Activated CD4-positive, alpha-beta memory T cell treated with anti-CD3 and anti-CD28 coated beads, Interleukin-2, amount 10 ng/mL, durations not matched to agents 7 days and 5 days (primary cell): ENCODE results near the gene LRP6. TPM values are rescaled to one million over a fixed set of nuclear protein-coding genes. Genes with fewer than 3 reads are reported as not detected.

ENCODE experiments used
- CTCF ChIA-PET: fragments of 350-600 bp; sonication (Branson Sonifier 250); formaldehyde crosslinking; loops from one replicate; lab custom pipeline; 2021; ENCODE audit warnings: antibody characterized with exemption, inconsistent platforms; lab: Charles Lee
- POLR2A ChIA-PET: fragments of 350-600 bp; sonication (Branson Sonifier 250); formaldehyde crosslinking; loops from one replicate; lab custom pipeline; 2021; ENCODE audit warnings: antibody characterized with exemption; lab: Charles Lee
- DNase-seq: peaks from one replicate; pipeline ENCODE4 v3.0.0-alpha.2; 2020
- H3K27ac Mint-ChIP-seq: one replicate; pipeline ENCODE4 v1.8.0; 2021; ENCODE audit warnings: mild to moderate bottlenecking, mixed read lengths
- H3K27me3 Mint-ChIP-seq: one replicate; pipeline ENCODE4 v1.8.0; 2021; ENCODE audit warnings: mixed read lengths
- H3K36me3 Mint-ChIP-seq: one replicate; pipeline ENCODE4 v1.8.0; 2021; ENCODE audit warnings: low read depth, mixed read lengths
- H3K4me1 Mint-ChIP-seq: one replicate; pipeline ENCODE4 v1.8.0; 2021; ENCODE audit warnings: mixed read lengths
- H3K4me3 Mint-ChIP-seq: one replicate; pipeline ENCODE4 v1.8.0; 2021; ENCODE audit warnings: mild to moderate bottlenecking, mixed read lengths
- H3K9me3 Mint-ChIP-seq: one replicate; pipeline ENCODE4 v1.8.0; 2021; ENCODE audit warnings: mixed read lengths
- total RNA-seq, 2 experiments: library from RNA; stranded (reverse); gene quantifications; one replicate each; pipeline ENCODE4 v1.2.3, GENCODE V29; 2021

LRP6 gene
- total RNA-seq, 2 experiments from 2014 or later = 0.30 to 0.40 TPM

DNA sequence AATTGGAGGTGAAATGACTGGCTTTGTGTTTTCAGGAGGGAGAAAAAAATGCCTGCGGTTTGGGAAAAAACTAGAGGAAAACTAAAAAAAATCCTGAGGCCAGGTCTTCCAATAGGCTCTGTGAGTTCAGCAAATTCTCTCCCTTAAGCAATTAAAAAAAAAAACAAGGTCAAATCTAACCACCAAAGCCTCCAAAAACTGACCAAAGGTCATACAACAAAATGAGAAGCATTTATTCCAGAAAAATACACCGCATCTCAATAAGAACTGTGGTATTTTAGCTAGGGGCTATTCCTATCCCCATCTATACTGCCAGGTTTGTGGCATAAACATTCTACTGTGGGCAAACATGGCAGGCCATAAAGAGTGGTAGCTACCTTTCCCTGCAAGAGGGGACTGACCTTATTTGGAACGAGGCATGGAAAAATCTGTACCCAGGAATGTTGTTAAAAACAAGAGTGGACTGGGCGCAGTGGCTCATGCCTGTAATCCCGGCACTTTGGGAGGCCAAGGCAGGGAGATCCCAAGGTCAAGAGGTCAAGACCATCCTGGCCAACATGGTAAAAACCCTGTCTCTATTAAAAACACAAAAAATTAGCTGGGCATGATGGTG is 60.0 kb downstream of the LRP6 start:
- Mint-ChIP-seq H3K27me3 (peaks cover 49% of the 10 kb centered on the region), H3K27ac (no peak overlapping the region), H3K9me3 (no peaks in the 10 kb centered on the region), H3K4me3 (no peak overlapping the region), H3K4me1 (peaks cover 11% of the 10 kb centered on the region), H3K36me3 (no peaks in the 10 kb centered on the region)
- POLR2A ChIA-PET = no interaction called here
- DNase-seq = no peak
- CTCF ChIA-PET = no interaction called here

DNA sequence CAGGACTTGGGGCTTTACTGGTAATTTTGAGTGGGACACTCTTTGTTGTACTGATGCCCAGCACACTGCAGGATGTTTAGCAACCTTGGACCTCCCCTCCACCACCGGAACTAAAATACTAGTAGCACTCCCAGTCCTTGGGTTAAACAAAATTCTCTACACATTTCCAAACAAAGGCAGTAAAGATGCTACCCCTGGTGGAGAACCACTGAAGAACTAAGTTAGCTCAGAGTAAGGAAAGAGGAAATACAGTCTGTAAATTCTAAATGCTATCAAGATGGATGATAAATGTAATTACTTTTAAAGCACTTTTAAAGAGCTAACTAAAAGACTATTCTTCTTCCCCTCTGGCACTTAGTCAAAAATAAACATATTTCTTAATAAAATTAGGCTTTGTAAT is 64.1 kb downstream of the LRP6 start:
- peaks cover 41% of the 10 kb centered on the region for H3K27me3 Mint-ChIP-seq
- CTCF ChIA-PET = no interaction called here
- no peak overlapping the region for H3K4me3 Mint-ChIP-seq

GRCh38 chr12:12202105-12202504 is 64.7 kb downstream of the LRP6 start:
- CTCF ChIA-PET = no interaction called here
- POLR2A ChIA-PET = no interaction called here
- peaks cover 42% of the 10 kb centered on the region for H3K27me3 Mint-ChIP-seq
- DNase-seq = no peak
- H3K27ac Mint-ChIP-seq = no peak overlapping the region
- H3K36me3 Mint-ChIP-seq = no peaks in the 10 kb centered on the region
- H3K4me1 Mint-ChIP-seq = no peaks in the 10 kb centered on the region
- no peak overlapping the region for H3K4me3 Mint-ChIP-seq
- H3K9me3 Mint-ChIP-seq = peaks cover 14% of the 10 kb centered on the region

More for the DNA sequence above, 64.1 kb downstream of the LRP6 start:
- no peak overlapping the region for H3K27ac Mint-ChIP-seq
- no peaks in the 10 kb centered on the region for H3K4me1 Mint-ChIP-seq
- H3K36me3 Mint-ChIP-seq = no peaks in the 10 kb centered on the region
- H3K9me3 Mint-ChIP-seq = peaks cover 14% of the 10 kb centered on the region
- POLR2A ChIA-PET = no interaction called here
- DNase-seq = no peak

DNA sequence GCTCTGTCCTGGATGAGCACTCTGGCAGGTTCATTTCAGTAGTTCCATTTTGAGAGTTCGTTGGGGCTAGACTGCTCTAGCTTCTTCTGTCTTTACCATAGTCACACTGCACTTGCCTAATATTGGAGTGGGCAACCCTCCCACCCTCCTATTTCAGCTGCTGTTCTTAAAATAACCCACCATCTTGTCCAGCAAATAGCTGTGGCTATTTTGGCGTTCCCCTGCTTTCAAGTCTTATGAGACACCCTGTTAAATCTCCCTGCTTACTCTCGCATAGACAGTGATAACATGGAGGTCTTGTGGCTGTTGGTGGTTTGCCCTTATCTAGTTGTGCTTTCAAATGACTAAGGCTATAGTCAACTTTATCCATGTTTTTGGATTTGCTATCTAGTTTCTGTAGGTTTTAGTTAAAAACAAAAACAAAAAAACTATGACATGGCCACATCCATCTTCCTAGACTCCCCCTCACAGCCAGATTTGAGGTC is 65.5 kb downstream of the LRP6 start:
- ChIA-PET POLR2A (no interaction called here), CTCF (no interaction called here)
- Mint-ChIP-seq H3K9me3 (peaks cover 16% of the 10 kb centered on the region), H3K4me3 (no peak overlapping the region), H3K36me3 (no peaks in the 10 kb centered on the region), H3K27me3 (peaks cover 50% of the 10 kb centered on the region), H3K4me1 (no peaks in the 10 kb centered on the region), H3K27ac (no peak overlapping the region)
- DNase-seq = no peak

- Mint-ChIP-seq H3K27me3 (peaks cover 53% of the 10 kb centered on the region), H3K36me3 (no peaks in the 10 kb centered on the region), H3K4me3 (no peak overlapping the region), H3K9me3 (peaks cover 16% of the 10 kb centered on the region), H3K27ac (no peak overlapping the region), H3K4me1 (no peaks in the 10 kb centered on the region)
- ChIA-PET POLR2A (no interaction called here), CTCF (no interaction called here)
- DNase-seq = no peak
These were observed 66.5 kb downstream of the LRP6 start for GRCh38 chr12:12200363-12200762.

DNA sequence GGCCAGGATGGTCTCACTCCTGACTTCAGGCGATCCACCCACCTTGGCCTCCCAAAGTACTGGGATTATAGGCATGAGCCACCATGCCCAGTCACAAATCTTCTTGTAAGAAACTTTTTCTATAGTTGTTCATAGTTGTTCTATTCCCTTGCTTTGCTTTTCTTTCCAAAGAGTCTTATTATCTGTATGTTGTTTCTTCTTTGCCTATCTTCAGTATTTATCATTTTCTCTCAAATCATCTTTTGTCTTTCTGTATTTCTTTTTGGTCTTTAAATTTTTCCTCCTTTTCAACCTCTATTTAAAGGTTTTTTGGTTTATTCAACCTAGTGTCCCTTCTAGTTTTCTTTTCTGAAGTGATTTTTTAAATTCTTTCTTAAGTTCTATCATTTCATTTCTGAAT is 68.7 kb downstream of the LRP6 start:
- Mint-ChIP-seq H3K27me3 (peaks cover 70% of the 10 kb centered on the region), H3K9me3 (peaks cover 16% of the 10 kb centered on the region)
- CTCF ChIA-PET = no interaction called here

DNA sequence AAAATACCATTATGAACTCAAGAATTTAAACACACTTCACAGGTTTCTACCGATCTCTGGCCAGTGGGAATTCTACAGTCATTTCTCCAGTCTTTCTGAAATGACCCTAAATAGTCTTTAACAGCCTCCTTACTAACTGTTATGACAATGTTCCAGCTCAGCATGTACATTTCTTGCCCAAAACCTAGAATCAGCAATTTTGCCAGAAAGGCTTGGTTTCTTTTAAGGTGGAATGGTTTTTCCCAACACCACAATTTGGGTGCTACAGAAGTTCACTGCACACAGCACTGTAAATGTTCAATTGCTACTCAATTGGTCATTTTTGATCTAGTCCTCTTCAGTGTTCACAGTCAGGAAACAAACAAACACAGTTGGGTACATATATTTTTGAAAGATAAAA is 69.7 kb downstream of the LRP6 start:
- H3K27ac Mint-ChIP-seq = no peak overlapping the region
- no peak overlapping the region for H3K4me3 Mint-ChIP-seq
- no peaks in the 10 kb centered on the region for H3K36me3 Mint-ChIP-seq
- ChIA-PET POLR2A (no interaction called here), CTCF (no interaction called here)
- DNase-seq = no peak
- peaks cover 16% of the 10 kb centered on the region for H3K9me3 Mint-ChIP-seq
- peaks cover 73% of the 10 kb centered on the region for H3K27me3 Mint-ChIP-seq
- H3K4me1 Mint-ChIP-seq = no peaks in the 10 kb centered on the region

More for the DNA sequence above, 68.7 kb downstream of the LRP6 start:
- DNase-seq = no peak
- Mint-ChIP-seq H3K27ac (no peak overlapping the region), H3K36me3 (no peaks in the 10 kb centered on the region), H3K4me1 (no peaks in the 10 kb centered on the region), H3K4me3 (no peak overlapping the region)
- POLR2A ChIA-PET = no interaction called here

DNA sequence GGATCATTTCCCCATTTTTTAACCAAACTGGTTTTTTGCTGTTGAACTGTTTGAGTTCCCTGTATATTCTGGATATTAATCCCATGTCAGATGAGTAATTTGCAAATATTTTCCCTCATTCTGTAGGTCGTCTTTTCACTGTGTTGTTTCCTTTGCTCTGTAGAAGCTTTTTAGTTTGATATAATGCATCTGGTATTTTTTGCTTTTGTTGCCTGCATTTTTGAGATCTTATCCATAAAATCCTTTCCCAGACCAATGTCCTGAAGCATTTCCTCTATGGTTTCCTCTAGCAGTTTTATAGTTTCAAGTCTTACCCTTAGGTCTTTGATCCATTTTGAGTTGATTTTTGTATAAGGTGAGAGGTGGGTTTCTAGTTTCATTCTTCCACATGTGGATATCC is 71.3 kb downstream of the LRP6 start:
- Mint-ChIP-seq H3K36me3 (no peaks in the 10 kb centered on the region), H3K4me1 (no peaks in the 10 kb centered on the region), H3K27me3 (peaks cover 69% of the 10 kb centered on the region), H3K9me3 (peaks cover 16% of the 10 kb centered on the region), H3K27ac (no peak overlapping the region), H3K4me3 (no peak overlapping the region)
- no peak for DNase-seq
- POLR2A ChIA-PET = no interaction called here
- CTCF ChIA-PET = no interaction called here

DNA sequence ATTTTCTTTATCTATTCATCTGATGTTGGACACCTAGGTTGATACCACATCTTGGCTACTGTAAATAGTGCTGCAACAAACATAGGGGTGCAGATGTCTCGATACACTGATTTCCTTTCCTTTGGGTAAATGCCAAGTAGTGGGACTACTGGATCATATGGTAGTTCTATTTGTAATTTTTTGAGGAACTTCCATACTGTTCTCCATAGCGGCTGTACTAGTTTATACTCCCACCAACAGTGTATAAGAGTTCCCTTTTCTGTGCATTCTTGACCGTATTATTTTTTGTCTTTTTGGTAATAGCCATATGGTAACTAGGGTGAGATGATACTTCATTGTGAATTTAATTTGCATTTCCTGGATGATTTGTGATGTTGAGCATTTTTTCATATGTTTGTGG is 71.8 kb downstream of the LRP6 start:
- no peak overlapping the region for H3K27ac Mint-ChIP-seq
- ChIA-PET POLR2A (no interaction called here), CTCF (no interaction called here)
- no peaks in the 10 kb centered on the region for H3K36me3 Mint-ChIP-seq
- peaks cover 69% of the 10 kb centered on the region for H3K27me3 Mint-ChIP-seq
- DNase-seq = no peak
- H3K9me3 Mint-ChIP-seq = peaks cover 12% of the 10 kb centered on the region
- H3K4me1 Mint-ChIP-seq = no peaks in the 10 kb centered on the region
- H3K4me3 Mint-ChIP-seq = no peak overlapping the region

GRCh38 chr12:12194206-12194605 is 72.6 kb downstream of the LRP6 start:
- H3K36me3 Mint-ChIP-seq = no peaks in the 10 kb centered on the region
- DNase-seq = no peak
- no peaks in the 10 kb centered on the region for H3K4me1 Mint-ChIP-seq
- no peak overlapping the region for H3K27ac Mint-ChIP-seq
- H3K4me3 Mint-ChIP-seq = no peak overlapping the region
- peaks cover 9% of the 10 kb centered on the region for H3K9me3 Mint-ChIP-seq
- peaks cover 71% of the 10 kb centered on the region for H3K27me3 Mint-ChIP-seq
- ChIA-PET POLR2A (no interaction called here), CTCF (no interaction called here)

- no peaks in the 10 kb centered on the region for H3K4me1 Mint-ChIP-seq
- no peak overlapping the region for H3K27ac Mint-ChIP-seq
- CTCF ChIA-PET = no interaction called here
These were observed 75.8 kb downstream of the LRP6 start for GRCh38 chr12:12191008-12191407.

DNA sequence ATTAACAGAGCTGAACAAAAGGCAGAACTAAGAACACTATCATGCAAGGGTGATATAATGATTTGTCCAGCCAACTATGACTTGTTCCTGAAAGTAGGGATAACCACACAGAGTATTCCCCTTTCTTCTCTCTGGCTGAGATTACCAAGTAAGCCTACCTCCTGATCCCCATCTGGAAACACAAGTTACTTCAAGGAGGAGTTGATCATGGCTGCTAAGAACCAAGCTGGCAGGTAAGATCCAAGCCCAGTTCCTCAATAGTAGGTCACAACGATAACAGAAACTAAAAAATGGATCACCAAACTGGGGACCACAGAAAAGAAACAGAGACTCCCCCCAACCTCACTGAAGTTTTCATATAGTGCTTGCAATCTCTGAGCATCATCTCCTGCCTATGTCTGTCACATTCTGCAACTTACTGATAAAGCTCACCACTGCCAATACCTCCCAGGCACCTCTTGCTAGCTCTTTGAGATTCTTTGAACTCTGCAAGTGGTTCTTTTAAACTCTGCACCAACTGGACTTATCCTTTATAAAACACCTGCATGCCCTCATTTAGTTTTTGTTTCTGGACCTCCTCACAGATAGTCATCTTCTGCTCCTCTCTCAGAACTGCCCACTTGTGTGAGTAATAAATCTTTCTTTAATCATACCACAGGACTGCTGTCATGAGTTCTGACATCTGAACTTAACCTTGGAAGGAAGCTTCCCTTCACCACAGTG is 76.6 kb downstream of the LRP6 start:
- POLR2A ChIA-PET = no interaction called here
- no peaks in the 10 kb centered on the region for H3K36me3 Mint-ChIP-seq

More at GRCh38 chr12:12191008-12191407, 75.8 kb downstream of the LRP6 start:
- Mint-ChIP-seq H3K27me3 (peaks cover 64% of the 10 kb centered on the region), H3K9me3 (no peaks in the 10 kb centered on the region), H3K36me3 (no peaks in the 10 kb centered on the region), H3K4me3 (no peak overlapping the region)
- no peak for DNase-seq
- POLR2A ChIA-PET = no interaction called here

GRCh38 chr12:12185414-12185813 is 81.4 kb downstream of the LRP6 start:
- Mint-ChIP-seq H3K9me3 (no peaks in the 10 kb centered on the region), H3K27me3 (peaks cover 55% of the 10 kb centered on the region), H3K4me1 (no peaks in the 10 kb centered on the region), H3K36me3 (no peaks in the 10 kb centered on the region), H3K4me3 (no peak overlapping the region), H3K27ac (no peak overlapping the region)
- no peak for DNase-seq
- POLR2A ChIA-PET = no interaction called here
- CTCF ChIA-PET = no interaction called here

More for the DNA sequence above, 76.6 kb downstream of the LRP6 start:
- Mint-ChIP-seq H3K9me3 (no peaks in the 10 kb centered on the region), H3K4me1 (no peaks in the 10 kb centered on the region), H3K27ac (no peak overlapping the region), H3K4me3 (no peak overlapping the region), H3K27me3 (peaks cover 60% of the 10 kb centered on the region)
- CTCF ChIA-PET = no interaction called here
- no peak for DNase-seq
